Heart left ventricle (tissue), 13 donors: ENCODE results near the gene GSDME.

ENCODE experiments used
- CTCF ChIP-seq, 12 donors: fragments of 200-600 bp; sonication (generic) in 4 of 12; IDR thresholded peaks; one replicate each; pipeline versions ENCODE4 v1.5.0 to v1.8.0; 2018 to 2022; ENCODE audit warnings: antibody characterized with exemption in 12 of 12, mild to moderate bottlenecking in 5 of 12
- POLR2A ChIP-seq, 2 donors: fragments of 450-650 bp; IDR thresholded peaks; one replicate each; pipeline ENCODE4 v1.6.1; 2017; ENCODE audit warnings: antibody characterized with exemption in 2 of 2, mild to moderate bottlenecking in 2 of 2, moderate library complexity in 2 of 2
- donor health status: ischemic (EF 13 %, LVEDD 7.1; RV severe dilation, severe dysfunction).
- donor health status: DM: no; HTN: yes; CAD: no.
- donor health status: DM: no; HTN: no; CAD: no.
- donor health status: ischemic (EF 25% LVEDD 6.9; RV normal size, moderate dysfunction).
- donor health status: ischemic (EF 25% LVEDD 5.7; RV mildly dilated, moderate dysfunction).
- donor health status: ischemic (EF 35%, LVEDD 5.7; RV mildly dilated, moderate dysfunction).
- donor health status: nonischemic (EF 11% LVEDD 7.7; RV severe dilation, severe dysfunction).
- donor health status: DM: yes; HTN: yes; CAD: no.
- donor health status: PGD.
- donor health status: ischemic (EF 29% LVEDD 5.4; RV normal size, mild dysfunction).
- donor health status: nonischemic (EF 23%, LVEDD 6.1; RV moderate dilation, normal function).

- TF ChIP-seq CTCF (IDR thresholded peaks at IDR 0.05) (no peak), POLR2A (IDR thresholded peaks at IDR 0.05) (no peak)
Observed at GRCh38 chr7:24750441-24751055, 6.7 kb downstream of the GSDME start.
